Natural killer cell (primary cell): ENCODE data around the gene KIAA0319L. TPM values are rescaled to one million over a fixed set of nuclear protein-coding genes. Genes with fewer than 3 reads are reported as not detected.
A peak's percentile ranks its signal among the peaks of the same experiment; 100 is the strongest.

Experiments
- ATAC-seq, 3 donors: fragments of 150-1000 bp in 2 of 3; fragments of 200-7000 bp in 1 of 3; cut with Tn5 transposase; 1 replicate in 1 of 3; 2 replicates in 2 of 3; pipeline ENCODE4 v1.10.0; 2021; ENCODE audit warnings: mild to moderate bottlenecking in 2 of 3, moderate library complexity in 2 of 3
- DNase-seq, 2 donors: peaks; one replicate each; pipeline versions ENCODE4 v3.0.0 to v3.0.0-alpha.2; 2013 to 2021; ENCODE audit warnings: mixed read lengths in 1 of 2
- H3K27ac ChIP-seq: one replicate; pipeline ENCODE4 v1.5.1; 2013; ENCODE audit warnings: mild to moderate bottlenecking, low read length
- H3K27me3 ChIP-seq: one replicate; pipeline ENCODE4 v1.6.1; 2013; ENCODE audit warnings: low read length; ENCODE audit not compliant: control insufficient read depth, insufficient read depth
- H3K36me3 ChIP-seq: one replicate; pipeline ENCODE4 v1.6.1; 2013; ENCODE audit warnings: low read length; ENCODE audit not compliant: control insufficient read depth, insufficient read depth
- H3K4me1 ChIP-seq: one replicate; pipeline ENCODE4 v1.6.1; 2013; ENCODE audit warnings: low read length; ENCODE audit not compliant: control insufficient read depth, insufficient read depth
- H3K4me3 ChIP-seq: one replicate; pipeline ENCODE4 v1.5.1; 2013; ENCODE audit warnings: low read length
- H3K9me3 ChIP-seq: one replicate; pipeline ENCODE4 v1.6.1; 2013; ENCODE audit warnings: low read length; ENCODE audit not compliant: control insufficient read depth, insufficient read depth
- H3K27ac Mint-ChIP-seq, 2 donors: one replicate each; pipeline ENCODE4 v1.8.0; 2022; ENCODE audit warnings: mild to moderate bottlenecking in 2 of 2, mixed read lengths in 2 of 2, moderate library complexity in 1 of 2
- H3K27me3 Mint-ChIP-seq, 2 donors: one replicate each; pipeline ENCODE4 v1.8.0; 2022; ENCODE audit warnings: low read depth in 2 of 2, mixed read lengths in 2 of 2
- H3K36me3 Mint-ChIP-seq: one replicate; pipeline ENCODE4 v1.8.0; 2022; ENCODE audit warnings: mixed read lengths
- H3K4me1 Mint-ChIP-seq, 2 donors: one replicate each; pipeline ENCODE4 v1.8.0; 2022; ENCODE audit warnings: mixed read lengths in 2 of 2
- H3K4me3 Mint-ChIP-seq: one replicate; pipeline ENCODE4 v1.8.0; 2022; ENCODE audit warnings: mild to moderate bottlenecking, moderate library complexity, mixed read lengths
- H3K9me3 Mint-ChIP-seq, 2 donors: one replicate each; pipeline ENCODE4 v1.8.0; 2022; ENCODE audit warnings: mixed read lengths in 2 of 2
- CTCF ChIP-seq: fragments of 200-600 bp; IDR thresholded peaks from one replicate; pipeline ENCODE4 v1.8.0; 2022; ENCODE audit warnings: antibody characterized with exemption
- WGBS: methylation state at CpG from one replicate; pipeline ENCODE4 v1.1.7; 2013; ENCODE audit warnings: missing lambda C conversion rate; ENCODE audit not compliant: insufficient coverage; 5-methylcytosine and 5-hydroxymethylcytosine counted together
- intact Hi-C: fragments of 100-400 bp; cut with micrococcal nuclease; formaldehyde crosslinking; loops from one replicate; pipeline ENCODE4 v1.14.2; 2022
- total RNA-seq, 4 donors: library from RNA; stranded (reverse); fragments of 120-200 nt in 1 of 4; gene quantifications; one replicate each; pipeline versions ENCODE4 v1.2.3 to v1.2.4, GENCODE V29; 2013 to 2022

Gene KIAA0319L
- total RNA-seq, 3 donors from 2014 or later (not counting 1 experiment from before 2014, with no cell fraction given), result 51.3 to 75.0 (median 64.8) TPM

GRCh38 chr1:35553851-35554250 is 3.4 kb downstream of the KIAA0319L start:
- DNase-seq, result no peak
- Histone ChIP-seq H3K4me1 (peaks cover 17% of the 10 kb centered on the region), H3K27ac (no peak overlapping the region), H3K4me3 (no peak overlapping the region), H3K27me3 (no peaks in the 10 kb centered on the region), H3K9me3 (no peaks in the 10 kb centered on the region), H3K36me3 (peaks cover 33% of the 10 kb centered on the region)
- Mint-ChIP-seq H3K4me1 (peaks cover 45% of the 10 kb centered on the region in 2 donors), H3K9me3 (no peaks in the 10 kb centered on the region), H3K36me3 (no peaks in the 10 kb centered on the region), H3K27me3 (no peaks in the 10 kb centered on the region), H3K4me3 (no peak overlapping the region), H3K27ac (no peak overlapping the region)
- intact Hi-C loops, result no loop called here
- ATAC-seq, result no peak
- WGBS, result 90% methylated on average over 1 of the region's 2 CpGs
- no peak for TF ChIP-seq CTCF

- Mint-ChIP-seq H3K27ac (no peak overlapping the region), H3K9me3 (no peaks in the 10 kb centered on the region), H3K27me3 (no peaks in the 10 kb centered on the region), H3K36me3 (no peaks in the 10 kb centered on the region), H3K4me3 (no peak overlapping the region), H3K4me1 (peaks cover 40% of the 10 kb centered on the region in 2 donors)
- DNase-seq, result no peak
- no peak for TF ChIP-seq CTCF
- WGBS, result 100% methylated on average over 1 of the region's 1 CpG
- Histone ChIP-seq H3K4me3 (no peak overlapping the region), H3K27ac (no peak overlapping the region), H3K4me1 (peaks cover 5% of the 10 kb centered on the region), H3K36me3 (peaks cover 18% of the 10 kb centered on the region), H3K27me3 (no peaks in the 10 kb centered on the region), H3K9me3 (no peaks in the 10 kb centered on the region)
- ATAC-seq, result no peak
- intact Hi-C loops, result no loop called here
Observed at GRCh38 chr1:35546614-35547013, 10.6 kb downstream of the KIAA0319L start.

- DNase-seq (peak in 1 of 2 donors; percentile 85), ATAC-seq (peak; percentile 59 to 63 (median 62))
- Histone ChIP-seq H3K9me3 (no peaks in the 10 kb centered on the region), H3K4me3 (no peak overlapping the region), H3K27ac (no peak overlapping the region), H3K4me1 (peaks cover 15% of the 10 kb centered on the region), H3K36me3 (peaks cover 12% of the 10 kb centered on the region), H3K27me3 (no peaks in the 10 kb centered on the region)
- 77% methylated on average over 3 of the region's 3 CpGs for WGBS
- Mint-ChIP-seq H3K4me1 (peaks cover 54 to 55% of the 10 kb centered on the region in 2 donors), H3K27me3 (no peaks in the 10 kb centered on the region), H3K36me3 (no peaks in the 10 kb centered on the region), H3K27ac (peak overlapping the region in 1 of 2 donors; percentile 39), H3K9me3 (no peaks in the 10 kb centered on the region), H3K4me3 (no peak overlapping the region)
- no peak for TF ChIP-seq CTCF
- intact Hi-C loops, result loop anchor here (1.0 kb wide), 1 partner anchor 97 kb away; no protein-coding TSS in a partner anchor
Observed at GRCh38 chr1:35544976-35545375, 12.2 kb downstream of the KIAA0319L start.

- WGBS, result no CpG with 5 or more reads among the region's 1 CpG
- peaks cover 76 to 77% of the 10 kb centered on the region in 2 donors for H3K4me1 Mint-ChIP-seq
- no peak for TF ChIP-seq CTCF
- peak overlapping the region; percentile 6 for H3K27ac ChIP-seq
- no peaks in the 10 kb centered on the region for H3K27me3 ChIP-seq
- ATAC-seq (peak in 2 of 3 donors; percentile 46 to 50), DNase-seq (peak in 1 of 2 donors; percentile 27)
- H3K4me3 Mint-ChIP-seq, result peak overlapping the region; percentile 6
- intact Hi-C loops, result no loop called here
- H3K27ac Mint-ChIP-seq, result peak overlapping the region; percentile 82 to 85
- H3K4me1 ChIP-seq, result peaks cover 27% of the 10 kb centered on the region
- no peaks in the 10 kb centered on the region for H3K9me3 Mint-ChIP-seq
- H3K4me3 ChIP-seq, result no peak overlapping the region
- no peaks in the 10 kb centered on the region for H3K36me3 Mint-ChIP-seq
- H3K27me3 Mint-ChIP-seq, result no peaks in the 10 kb centered on the region
- H3K36me3 ChIP-seq, result peaks cover 3% of the 10 kb centered on the region
- H3K9me3 ChIP-seq, result no peaks in the 10 kb centered on the region
Observed at GRCh38 chr1:35539824-35540261, 17.4 kb downstream of the KIAA0319L start.
